HL-60 (cell line): ENCODE data around the gene KLF5.

ENCODE experiments used
- POLR2AphosphoS5 ChIP-seq: IDR thresholded peaks from 2 replicates; pipeline ENCODE4 v1.6.1; 2012; ENCODE audit warnings: low read depth
- TF ChIP-seq, protein P1 (sequence below): IDR thresholded peaks from one replicate; pipeline ENCODE4 v1.5.1; 2011; ENCODE audit warnings: low read length, control low read depth, inconsistent platforms; ENCODE audit not compliant: insufficient read depth
- TF ChIP-seq, protein P2 (sequence below): IDR thresholded peaks from 2 replicates; pipeline ENCODE4 v1.6.1; 2012; ENCODE audit warnings: low read depth; ENCODE audit not compliant: insufficient replicate concordance

- TF ChIP-seq, protein P1, sequence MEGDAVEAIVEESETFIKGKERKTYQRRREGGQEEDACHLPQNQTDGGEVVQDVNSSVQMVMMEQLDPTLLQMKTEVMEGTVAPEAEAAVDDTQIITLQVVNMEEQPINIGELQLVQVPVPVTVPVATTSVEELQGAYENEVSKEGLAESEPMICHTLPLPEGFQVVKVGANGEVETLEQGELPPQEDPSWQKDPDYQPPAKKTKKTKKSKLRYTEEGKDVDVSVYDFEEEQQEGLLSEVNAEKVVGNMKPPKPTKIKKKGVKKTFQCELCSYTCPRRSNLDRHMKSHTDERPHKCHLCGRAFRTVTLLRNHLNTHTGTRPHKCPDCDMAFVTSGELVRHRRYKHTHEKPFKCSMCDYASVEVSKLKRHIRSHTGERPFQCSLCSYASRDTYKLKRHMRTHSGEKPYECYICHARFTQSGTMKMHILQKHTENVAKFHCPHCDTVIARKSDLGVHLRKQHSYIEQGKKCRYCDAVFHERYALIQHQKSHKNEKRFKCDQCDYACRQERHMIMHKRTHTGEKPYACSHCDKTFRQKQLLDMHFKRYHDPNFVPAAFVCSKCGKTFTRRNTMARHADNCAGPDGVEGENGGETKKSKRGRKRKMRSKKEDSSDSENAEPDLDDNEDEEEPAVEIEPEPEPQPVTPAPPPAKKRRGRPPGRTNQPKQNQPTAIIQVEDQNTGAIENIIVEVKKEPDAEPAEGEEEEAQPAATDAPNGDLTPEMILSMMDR, result no peak
- no peak for TF ChIP-seq POLR2AphosphoS5
- TF ChIP-seq, protein P2, sequence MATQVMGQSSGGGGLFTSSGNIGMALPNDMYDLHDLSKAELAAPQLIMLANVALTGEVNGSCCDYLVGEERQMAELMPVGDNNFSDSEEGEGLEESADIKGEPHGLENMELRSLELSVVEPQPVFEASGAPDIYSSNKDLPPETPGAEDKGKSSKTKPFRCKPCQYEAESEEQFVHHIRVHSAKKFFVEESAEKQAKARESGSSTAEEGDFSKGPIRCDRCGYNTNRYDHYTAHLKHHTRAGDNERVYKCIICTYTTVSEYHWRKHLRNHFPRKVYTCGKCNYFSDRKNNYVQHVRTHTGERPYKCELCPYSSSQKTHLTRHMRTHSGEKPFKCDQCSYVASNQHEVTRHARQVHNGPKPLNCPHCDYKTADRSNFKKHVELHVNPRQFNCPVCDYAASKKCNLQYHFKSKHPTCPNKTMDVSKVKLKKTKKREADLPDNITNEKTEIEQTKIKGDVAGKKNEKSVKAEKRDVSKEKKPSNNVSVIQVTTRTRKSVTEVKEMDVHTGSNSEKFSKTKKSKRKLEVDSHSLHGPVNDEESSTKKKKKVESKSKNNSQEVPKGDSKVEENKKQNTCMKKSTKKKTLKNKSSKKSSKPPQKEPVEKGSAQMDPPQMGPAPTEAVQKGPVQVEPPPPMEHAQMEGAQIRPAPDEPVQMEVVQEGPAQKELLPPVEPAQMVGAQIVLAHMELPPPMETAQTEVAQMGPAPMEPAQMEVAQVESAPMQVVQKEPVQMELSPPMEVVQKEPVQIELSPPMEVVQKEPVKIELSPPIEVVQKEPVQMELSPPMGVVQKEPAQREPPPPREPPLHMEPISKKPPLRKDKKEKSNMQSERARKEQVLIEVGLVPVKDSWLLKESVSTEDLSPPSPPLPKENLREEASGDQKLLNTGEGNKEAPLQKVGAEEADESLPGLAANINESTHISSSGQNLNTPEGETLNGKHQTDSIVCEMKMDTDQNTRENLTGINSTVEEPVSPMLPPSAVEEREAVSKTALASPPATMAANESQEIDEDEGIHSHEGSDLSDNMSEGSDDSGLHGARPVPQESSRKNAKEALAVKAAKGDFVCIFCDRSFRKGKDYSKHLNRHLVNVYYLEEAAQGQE, result no peak
Measured at GRCh38 chr13:73075954-73076353, 17.1 kb downstream of the KLF5 start.
